Fibroblast of mammary gland (primary cell): ENCODE results near the gene PLA2G4A.
"Not testable (repeated sequence)": the region's sequence is repeated elsewhere in the genome, so short reads cannot be mapped to it uniquely, and the experiment has no call there.

Experiments
- DNase-seq: peaks from one replicate; pipeline ENCODE4 v3.0.0-alpha.2; 2010; ENCODE audit warnings: low read depth
- H3K4me3 ChIP-seq: 2 replicates; pipeline ENCODE4 v1.5.1; 2011; ENCODE audit warnings: low read depth, mild to moderate bottlenecking, low read length, moderate library complexity; ENCODE audit not compliant: control insufficient read depth
- CTCF ChIP-seq: conservative IDR thresholded peaks from 2 replicates; pipeline ENCODE4 v1.5.1; 2011; ENCODE audit warnings: low read depth, low read length, inconsistent platforms; ENCODE audit not compliant: control insufficient read depth, insufficient read depth

Gene PLA2G4A

GRCh38 chr1:186917106-186917786 is 88.5 kb downstream of the PLA2G4A start:
- not testable (repeated sequence) for H3K4me3 ChIP-seq
- DNase-seq = peak; percentile 51
- peak; percentile 25 for TF ChIP-seq CTCF

GRCh38 chr1:186921386-186921785 is 92.6 kb downstream of the PLA2G4A start:
- H3K4me3 ChIP-seq, DNase-seq: not testable (repeated sequence)

- DNase-seq, H3K4me3 ChIP-seq: not testable (repeated sequence)
Observed at GRCh38 chr1:186922814-186923213, 94.1 kb downstream of the PLA2G4A start.

- no peak for TF ChIP-seq CTCF
- no peak overlapping the region for H3K4me3 ChIP-seq
- DNase-seq = no peak
Observed at GRCh38 chr1:186923486-186923885, 94.7 kb downstream of the PLA2G4A start.

- no peak overlapping the region for H3K4me3 ChIP-seq
- no peak for TF ChIP-seq CTCF
- DNase-seq = peak; percentile 23
Observed at GRCh38 chr1:186925881-186926669, 97.3 kb downstream of the PLA2G4A start.

GRCh38 chr1:186927884-186928283 is 99.1 kb downstream of the PLA2G4A start:
- no peak overlapping the region for H3K4me3 ChIP-seq
- no peak for DNase-seq
- no peak for TF ChIP-seq CTCF

- no peak for TF ChIP-seq CTCF
- no peak overlapping the region for H3K4me3 ChIP-seq
- no peak for DNase-seq
Observed at GRCh38 chr1:186930238-186930637, 101.5 kb downstream of the PLA2G4A start.

GRCh38 chr1:186937016-186937670 is 108.4 kb downstream of the PLA2G4A start:
- TF ChIP-seq CTCF = no peak
- no peak for DNase-seq
- H3K4me3 ChIP-seq = no peak overlapping the region
